Endometrial microvascular endothelial cells (primary cell): ENCODE data around the gene LBH. TPM values are rescaled to one million over a fixed set of nuclear protein-coding genes. Genes with fewer than 3 reads are reported as not detected.

Experiments used
- total RNA-seq: library from RNA; depleted of rRNA; stranded (reverse); fragments of >200 nt; gene quantifications from one replicate; pipeline ENCODE4 v1.2.3, GENCODE V29; 2015; ENCODE audit errors: inconsistent ontology term

The LBH gene
- total RNA-seq, 1 donor from 2014 or later: 4.5 TPM

Other genes starting within 250 kb of the LBH start
- 63.3 TPM for gene YPEL5, start 84.5 kb upstream of the LBH start, total RNA-seq
- 16.8 TPM for gene LCLAT1, start 215.7 kb downstream of the LBH start, total RNA-seq